Hepatocyte (in vitro differentiated cells): ENCODE measurements around the gene CCDC102B. TPM values are rescaled to one million over a fixed set of nuclear protein-coding genes. Genes with fewer than 3 reads are reported as not detected.

ENCODE experiments used
- DNase-seq: peaks from one replicate; pipeline ENCODE4 v3.0.0-alpha.2; 2016; ENCODE audit warnings: low spot score
- H2AFZ ChIP-seq: fragments of 200-600 bp; sonication (generic); 2 replicates; pipeline ENCODE4 v1.6.0; 2016; ENCODE audit warnings: antibody characterized with exemption, mild to moderate bottlenecking
- H3K27ac ChIP-seq: fragments of 200-600 bp; sonication (generic); 2 replicates; pipeline ENCODE4 v1.5.1; 2016; ENCODE audit warnings: mild to moderate bottlenecking
- H3K27me3 ChIP-seq: fragments of 200-600 bp; sonication (generic); 2 replicates; pipeline ENCODE4 v1.6.1; 2016
- H3K36me3 ChIP-seq: fragments of 200-600 bp; sonication (generic); replicated peaks from 2 replicates; pipeline ENCODE4 v1.5.1; 2016; ENCODE audit warnings: low read depth; ENCODE audit not compliant: insufficient read depth
- H3K4me1 ChIP-seq: fragments of 200-600 bp; sonication (generic); 2 replicates; pipeline ENCODE4 v1.5.1; 2016; ENCODE audit warnings: mild to moderate bottlenecking, moderate library complexity; ENCODE audit not compliant: insufficient read depth
- H3K4me2 ChIP-seq: fragments of 200-600 bp; sonication (generic); 2 replicates; pipeline ENCODE4 v1.6.0; 2016
- H3K4me3 ChIP-seq: fragments of 200-600 bp; sonication (generic); 2 replicates; pipeline ENCODE4 v1.5.1; 2016; ENCODE audit warnings: mild to moderate bottlenecking
- H3K79me2 ChIP-seq: fragments of 200-600 bp; sonication (generic); 2 replicates; pipeline ENCODE4 v1.6.0; 2017; ENCODE audit warnings: mild to moderate bottlenecking
- H3K9me2 ChIP-seq: fragments of 200-600 bp; sonication (generic); replicated peaks from 2 replicates; pipeline ENCODE4 v1.6.0; 2017; ENCODE audit warnings: mild to moderate bottlenecking; ENCODE audit not compliant: insufficient read depth
- H3K9me3 ChIP-seq: fragments of 200-600 bp; sonication (generic); 2 replicates; pipeline ENCODE4 v1.5.1; 2016; ENCODE audit warnings: low read depth, mild to moderate bottlenecking
- H4K20me1 ChIP-seq: fragments of 200-600 bp; sonication (generic); 2 replicates; pipeline ENCODE4 v1.6.0; 2016; ENCODE audit warnings: mild to moderate bottlenecking; ENCODE audit not compliant: insufficient read depth, poor library complexity, severe bottlenecking
- EZH2 ChIP-seq: fragments of 200-600 bp; sonication (generic); IDR thresholded peaks from 2 replicates; pipeline ENCODE4 v1.6.1; 2016; ENCODE audit warnings: antibody characterized with exemption, mild to moderate bottlenecking, borderline replicate concordance
- EZH2phosphoT487 ChIP-seq: fragments of 200-600 bp; sonication (generic); IDR thresholded peaks from one replicate; pipeline ENCODE4 v1.6.1; 2018; ENCODE audit warnings: antibody characterized with exemption, mild to moderate bottlenecking, low read depth, moderate library complexity; ENCODE audit not compliant: unreplicated experiment, severe bottlenecking
- WGBS: methylation state at CpG from one replicate; pipeline ENCODE4 v1.1.6; 2016; ENCODE audit warnings: low lambda C conversion rate; ENCODE audit errors: missing lambda C conversion rate; 5-methylcytosine and 5-hydroxymethylcytosine counted together
- polyA plus RNA-seq: library from polyadenylated mRNA; unstranded; fragments of >200 nt; fragmentation: Nextera tagmentation; extraction: Ambion mirVana; gene quantifications from 2 replicates; pipeline ENCODE4 v1.2.1, GENCODE V29; 2016
- total RNA-seq: library from RNA; depleted of rRNA; stranded (reverse); fragments of >200 nt; gene quantifications from 2 replicates; pipeline ENCODE4 v1.2.3, GENCODE V29; 2014
- TF ChIP-seq, protein P1 (sequence below): fragments of 200-600 bp; sonication (generic); IDR thresholded peaks from 2 replicates; pipeline ENCODE4 v1.5.1; 2016; ENCODE audit warnings: antibody characterized with exemption, mild to moderate bottlenecking; ENCODE audit not compliant: poor library complexity

The CCDC102B gene
- total and polyA plus RNA-seq, 2 experiments from 2014 or later: 2.8 to 5.4 TPM

DNA sequence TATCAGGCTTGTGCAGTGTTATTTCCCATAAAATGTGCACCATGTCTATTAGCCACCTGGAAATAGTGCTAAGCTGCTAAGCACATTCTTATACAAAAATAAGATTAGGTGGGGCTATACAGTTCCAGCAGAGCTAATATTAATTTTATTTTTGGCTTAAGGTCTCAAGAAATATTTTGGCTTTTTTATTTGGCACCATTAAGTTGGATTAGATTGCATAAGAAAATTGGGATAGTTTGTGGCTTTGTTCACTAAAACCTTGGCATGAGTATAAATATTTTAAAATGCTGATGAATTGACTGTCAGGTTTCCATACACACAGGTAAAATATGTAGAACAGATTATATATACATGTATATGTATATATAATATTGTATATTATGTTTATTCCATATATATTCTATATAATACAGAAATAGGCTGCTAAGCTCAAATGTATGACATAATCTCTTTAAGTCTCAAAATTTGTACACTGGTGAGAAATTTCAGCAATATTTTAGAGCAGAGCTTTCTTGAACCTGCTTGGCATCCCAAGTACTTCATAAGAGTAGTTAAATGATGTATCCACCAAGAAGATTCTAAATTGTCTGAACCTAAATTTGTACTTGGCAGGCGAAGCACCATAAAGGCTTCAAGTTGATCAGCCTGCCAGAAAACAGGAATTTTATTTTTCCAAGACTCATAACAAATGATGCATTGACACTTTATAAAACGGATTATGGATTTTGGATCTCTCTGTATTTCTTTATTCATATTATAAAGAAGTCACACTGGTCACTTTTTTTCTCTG, 32.6 kb downstream of the CCDC102B start:
- no peaks in the 10 kb centered on the region for H3K27me3 ChIP-seq
- no peaks in the 10 kb centered on the region for H3K79me2 ChIP-seq
- no peaks in the 10 kb centered on the region for H3K9me2 ChIP-seq
- H3K9me3 ChIP-seq: no peaks in the 10 kb centered on the region
- WGBS: 80% methylated on average over 2 of the region's 2 CpGs
- TF ChIP-seq EZH2: no peak
- TF ChIP-seq, protein P1, sequence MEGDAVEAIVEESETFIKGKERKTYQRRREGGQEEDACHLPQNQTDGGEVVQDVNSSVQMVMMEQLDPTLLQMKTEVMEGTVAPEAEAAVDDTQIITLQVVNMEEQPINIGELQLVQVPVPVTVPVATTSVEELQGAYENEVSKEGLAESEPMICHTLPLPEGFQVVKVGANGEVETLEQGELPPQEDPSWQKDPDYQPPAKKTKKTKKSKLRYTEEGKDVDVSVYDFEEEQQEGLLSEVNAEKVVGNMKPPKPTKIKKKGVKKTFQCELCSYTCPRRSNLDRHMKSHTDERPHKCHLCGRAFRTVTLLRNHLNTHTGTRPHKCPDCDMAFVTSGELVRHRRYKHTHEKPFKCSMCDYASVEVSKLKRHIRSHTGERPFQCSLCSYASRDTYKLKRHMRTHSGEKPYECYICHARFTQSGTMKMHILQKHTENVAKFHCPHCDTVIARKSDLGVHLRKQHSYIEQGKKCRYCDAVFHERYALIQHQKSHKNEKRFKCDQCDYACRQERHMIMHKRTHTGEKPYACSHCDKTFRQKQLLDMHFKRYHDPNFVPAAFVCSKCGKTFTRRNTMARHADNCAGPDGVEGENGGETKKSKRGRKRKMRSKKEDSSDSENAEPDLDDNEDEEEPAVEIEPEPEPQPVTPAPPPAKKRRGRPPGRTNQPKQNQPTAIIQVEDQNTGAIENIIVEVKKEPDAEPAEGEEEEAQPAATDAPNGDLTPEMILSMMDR: no peak
- H4K20me1 ChIP-seq: no peaks in the 10 kb centered on the region
- H3K4me1 ChIP-seq: no peaks in the 10 kb centered on the region
- no peak overlapping the region for H3K4me3 ChIP-seq
- H2AFZ ChIP-seq: no peak overlapping the region
- H3K27ac ChIP-seq: no peak overlapping the region
- DNase-seq: no peak
- H3K4me2 ChIP-seq: no peak overlapping the region
- no peaks in the 10 kb centered on the region for H3K36me3 ChIP-seq

DNA sequence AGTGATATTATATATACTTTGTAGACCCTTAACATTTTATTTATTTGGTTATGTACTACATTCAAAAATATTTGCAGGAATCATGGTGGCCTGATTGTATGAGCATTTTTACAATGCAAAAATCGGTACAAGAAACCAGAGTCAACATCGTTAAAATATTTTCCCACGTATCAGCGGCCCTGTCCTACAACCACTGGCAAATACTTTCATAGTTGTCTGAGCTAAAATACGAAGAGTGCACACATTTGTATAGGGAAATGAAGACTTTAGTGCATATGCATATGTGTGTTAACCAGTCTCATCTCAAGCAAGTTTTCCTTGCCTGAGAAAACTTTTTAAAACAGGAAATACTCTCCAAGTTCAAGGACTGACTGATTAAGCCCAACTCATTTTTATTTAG, 35.9 kb downstream of the CCDC102B start:
- 59% methylated on average over 5 of the region's 5 CpGs for WGBS
- Histone ChIP-seq H3K4me2 (no peak overlapping the region), H3K4me1 (no peaks in the 10 kb centered on the region), H2AFZ (no peak overlapping the region), H3K27ac (no peak overlapping the region), H3K4me3 (no peak overlapping the region), H3K36me3 (no peaks in the 10 kb centered on the region), H3K27me3 (no peaks in the 10 kb centered on the region), H3K9me3 (no peaks in the 10 kb centered on the region), H3K79me2 (no peaks in the 10 kb centered on the region), H3K9me2 (no peaks in the 10 kb centered on the region), H4K20me1 (no peaks in the 10 kb centered on the region)
- no peak for DNase-seq
- TF ChIP-seq, protein P1: no peak
- no peak for TF ChIP-seq EZH2
- no peak for TF ChIP-seq EZH2phosphoT487

DNA sequence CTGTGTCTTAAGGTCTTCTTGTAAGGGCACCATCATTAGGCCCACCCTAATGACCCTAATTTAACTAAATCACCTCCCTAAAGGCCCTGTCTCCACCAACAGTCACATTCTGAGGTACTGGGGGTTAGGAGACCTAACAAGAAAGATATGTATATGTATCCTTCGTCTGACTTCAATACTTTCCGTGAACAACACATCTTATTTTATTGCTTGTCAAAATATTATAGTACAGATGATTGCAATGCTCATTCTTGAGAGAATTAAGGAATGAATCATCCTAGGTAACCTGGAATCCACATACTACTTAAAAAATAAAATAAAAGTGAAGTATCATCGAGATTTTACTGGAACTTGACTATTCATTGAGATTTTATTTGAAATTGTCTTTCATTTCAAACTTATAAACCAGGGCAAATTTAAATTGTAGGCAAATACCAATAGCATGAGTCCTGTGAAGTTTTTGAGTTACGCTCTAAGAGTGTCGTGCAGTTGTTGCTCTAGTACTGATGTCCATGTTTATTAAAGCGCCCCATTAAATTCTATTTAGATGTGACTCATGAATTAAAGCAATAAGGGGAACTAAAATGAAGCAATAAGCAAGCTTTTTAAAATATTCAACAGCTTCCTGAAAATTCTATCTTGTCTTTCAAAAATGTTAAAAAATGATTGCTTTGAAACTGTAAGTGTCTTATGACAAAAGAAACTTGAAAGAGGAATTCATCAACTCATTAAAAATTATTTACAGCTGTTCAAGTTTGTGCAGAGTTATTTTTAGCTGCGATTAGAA, 40.0 kb downstream of the CCDC102B start:
- H3K4me1 ChIP-seq: no peaks in the 10 kb centered on the region
- H3K4me3 ChIP-seq: no peak overlapping the region
- H3K79me2 ChIP-seq: no peaks in the 10 kb centered on the region
- no peaks in the 10 kb centered on the region for H3K9me3 ChIP-seq
- H2AFZ ChIP-seq: no peak overlapping the region
- WGBS: 86% methylated on average over 7 of the region's 7 CpGs
- no peaks in the 10 kb centered on the region for H4K20me1 ChIP-seq
- DNase-seq: no peak
- H3K36me3 ChIP-seq: no peaks in the 10 kb centered on the region
- no peak overlapping the region for H3K4me2 ChIP-seq
- no peaks in the 10 kb centered on the region for H3K27me3 ChIP-seq
- TF ChIP-seq EZH2 (no peak), EZH2phosphoT487 (no peak)
- TF ChIP-seq, protein P1: no peak
- no peaks in the 10 kb centered on the region for H3K9me2 ChIP-seq
- H3K27ac ChIP-seq: no peak overlapping the region
